ENCODE measurements around the gene AGPAT3.

The AGPAT3 gene

DNA sequence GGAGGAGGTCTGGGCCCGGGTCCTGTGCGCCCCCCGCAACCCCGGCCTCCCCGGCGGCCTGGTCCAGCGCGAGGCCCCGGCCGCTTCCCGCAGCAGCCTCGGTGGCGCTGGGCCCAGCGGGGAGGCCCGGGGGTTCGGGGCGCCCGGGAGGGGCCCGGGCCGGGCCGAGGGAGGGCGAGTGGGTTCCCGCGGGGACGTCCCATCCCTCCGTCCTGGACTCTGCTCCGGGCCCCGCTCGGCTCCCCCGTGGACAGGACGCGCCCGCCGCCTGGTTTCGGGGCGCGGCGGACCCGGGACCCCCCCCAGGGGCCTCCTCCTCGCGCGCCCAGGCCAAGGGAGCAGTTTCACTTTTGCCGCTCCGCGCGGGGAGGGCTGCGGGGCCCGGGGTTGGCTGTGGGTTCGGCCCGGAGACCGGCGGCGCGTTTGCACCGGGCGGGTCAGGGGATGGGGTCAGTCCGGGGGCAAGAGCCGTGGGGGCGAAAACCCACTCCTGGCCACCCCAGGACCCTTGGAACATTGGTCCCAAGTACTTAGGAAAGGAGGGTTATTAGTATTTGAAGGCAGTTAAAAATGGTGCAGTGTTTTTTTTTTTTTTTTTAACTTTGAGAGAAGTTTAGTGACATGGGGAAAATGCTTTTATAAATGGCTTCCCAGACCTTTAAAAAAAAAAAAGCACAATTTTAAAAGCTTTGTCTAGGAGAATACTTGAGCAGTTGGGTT lies 677 bp downstream of the AGPAT3 start:
- no peak for TF ChIP-seq ZNF274 (IDR thresholded peaks at IDR 0.05; ENCODE audit: low read depth, low read length)
- peak overlapping the region; percentile 67 for H3K4me3 ChIP-seq (ENCODE audit: low read length)

DNA sequence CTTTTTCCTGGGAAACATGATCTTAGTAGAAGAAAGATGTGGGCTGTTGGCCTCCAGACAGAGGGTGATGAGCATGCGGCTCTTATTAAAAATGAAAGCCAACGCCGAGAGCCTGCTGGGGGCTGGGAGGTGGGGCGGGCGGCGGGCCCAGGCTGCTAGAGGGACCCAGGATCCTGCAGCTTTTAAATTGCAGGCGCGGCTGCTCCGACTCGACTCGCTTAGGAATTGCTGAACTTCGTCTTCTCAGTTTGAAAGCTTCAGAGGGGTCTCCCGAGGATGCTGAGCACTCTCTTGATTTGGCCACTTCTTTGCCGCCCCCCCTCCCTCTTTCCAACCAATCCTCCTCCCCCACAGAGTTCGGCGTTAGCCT lies 1.2 kb downstream of the AGPAT3 start:
- TF ChIP-seq ZNF274 (IDR thresholded peaks at IDR 0.05; ENCODE audit: low read depth, low read length): no peak
- peak overlapping the region; percentile 67 for H3K4me3 ChIP-seq (ENCODE audit: low read length)

DNA sequence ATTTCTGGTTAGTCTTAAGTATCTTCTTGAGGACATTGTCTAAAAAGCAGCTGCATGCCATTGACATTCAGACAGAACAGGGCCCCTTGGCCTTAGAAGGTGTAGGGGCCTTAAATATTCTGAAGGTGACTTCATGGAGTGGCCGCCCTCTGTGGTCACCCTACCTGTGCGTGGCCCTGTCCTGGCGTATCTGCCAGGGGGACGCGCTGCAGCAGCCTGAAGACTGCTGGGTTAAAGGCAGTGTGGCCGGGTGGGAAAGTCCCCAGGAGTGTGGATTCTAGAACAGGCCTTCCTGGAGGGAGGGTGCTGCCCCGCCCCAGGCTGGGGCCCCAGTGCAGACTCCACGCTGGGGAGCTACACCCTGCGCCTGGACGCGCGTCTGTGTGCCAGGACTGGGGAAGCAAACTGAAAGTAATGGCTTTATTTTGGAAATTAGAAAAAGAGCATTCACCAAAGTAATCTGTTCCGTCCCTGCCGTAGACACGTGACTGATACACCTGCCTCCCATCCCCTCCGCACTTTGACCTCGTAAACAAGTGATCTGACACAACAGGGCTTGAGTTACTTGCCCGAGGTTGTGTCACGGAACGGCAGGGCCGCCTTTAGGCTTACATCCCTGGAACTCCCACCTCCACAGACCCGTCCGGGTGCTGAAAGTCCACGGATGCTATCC lies 1.8 kb downstream of the AGPAT3 start:
- no peak for TF ChIP-seq ZNF274 (IDR thresholded peaks at IDR 0.05; ENCODE audit: low read depth, low read length)
- peak overlapping the region; percentile 67 for H3K4me3 ChIP-seq (ENCODE audit: low read length)

DNA sequence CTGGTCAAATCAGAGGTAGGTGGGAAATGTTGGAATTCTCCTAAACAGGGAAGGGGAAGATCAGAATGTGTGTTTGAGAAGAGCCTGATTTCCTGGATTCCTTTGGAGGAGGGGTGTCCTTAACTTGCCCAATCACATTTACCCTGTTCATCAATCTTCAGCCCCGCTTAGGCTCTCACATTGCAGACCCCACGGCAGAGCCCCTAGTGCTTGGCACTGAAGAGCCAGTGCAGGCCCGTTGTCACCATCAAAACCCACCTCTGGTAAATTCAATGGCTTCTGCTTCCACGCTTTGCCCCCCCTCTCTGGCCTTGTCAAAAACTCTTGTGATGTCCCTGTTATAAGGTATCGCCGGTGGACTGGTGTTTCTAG lies 2.3 kb downstream of the AGPAT3 start:
- TF ChIP-seq ZNF274 (IDR thresholded peaks at IDR 0.05; ENCODE audit: low read depth, low read length): no peak
- H3K4me3 ChIP-seq (ENCODE audit: low read length): peak overlapping the region; percentile 67; the same call in 1 of the 2 replicates

DNA sequence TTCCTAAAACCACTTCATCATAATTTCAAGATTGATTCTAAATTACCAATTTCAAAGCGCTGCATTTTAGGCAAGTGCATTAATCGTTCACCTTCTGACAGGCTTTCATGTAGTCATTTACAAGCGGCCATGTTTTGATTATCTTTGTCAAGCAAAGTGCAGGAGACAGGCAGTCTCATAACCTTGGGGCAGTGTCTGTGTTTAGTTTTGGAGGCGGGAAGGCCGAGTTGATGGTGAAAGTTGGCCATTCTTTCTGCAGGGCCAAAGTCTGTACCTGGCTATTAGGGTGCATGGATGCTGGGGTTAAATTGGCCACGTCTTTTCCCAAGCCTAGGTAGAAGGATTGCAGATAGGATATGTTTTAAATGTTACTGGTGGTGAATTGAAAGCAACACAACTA lies 2.9 kb downstream of the AGPAT3 start:
- no peak for TF ChIP-seq ZNF274 (IDR thresholded peaks at IDR 0.05; ENCODE audit: low read depth, low read length)
- H3K4me3 ChIP-seq (ENCODE audit: low read length): no peak overlapping the region

DNA sequence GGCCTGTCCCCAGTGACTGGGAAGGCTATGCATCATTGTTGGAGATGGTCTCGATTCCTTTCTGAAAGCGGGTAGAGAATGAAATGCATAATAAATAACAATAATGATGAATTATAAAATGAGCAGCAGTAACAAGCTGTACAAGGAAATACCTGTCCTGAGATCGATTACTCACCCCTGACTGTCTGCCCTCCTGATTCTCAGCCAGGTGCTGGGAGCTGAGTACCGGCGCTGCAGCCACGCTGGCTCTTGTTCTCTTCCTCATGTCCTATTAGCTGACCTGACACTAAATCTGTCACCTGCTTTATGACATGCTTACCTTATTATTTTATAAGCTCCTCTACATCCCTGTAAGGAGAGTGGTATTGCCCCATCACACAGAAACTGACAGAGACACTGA lies 3.4 kb downstream of the AGPAT3 start:
- H3K4me3 ChIP-seq (ENCODE audit: low read length): no peak overlapping the region
- no peak for TF ChIP-seq ZNF274 (IDR thresholded peaks at IDR 0.05; ENCODE audit: low read depth, low read length)

DNA sequence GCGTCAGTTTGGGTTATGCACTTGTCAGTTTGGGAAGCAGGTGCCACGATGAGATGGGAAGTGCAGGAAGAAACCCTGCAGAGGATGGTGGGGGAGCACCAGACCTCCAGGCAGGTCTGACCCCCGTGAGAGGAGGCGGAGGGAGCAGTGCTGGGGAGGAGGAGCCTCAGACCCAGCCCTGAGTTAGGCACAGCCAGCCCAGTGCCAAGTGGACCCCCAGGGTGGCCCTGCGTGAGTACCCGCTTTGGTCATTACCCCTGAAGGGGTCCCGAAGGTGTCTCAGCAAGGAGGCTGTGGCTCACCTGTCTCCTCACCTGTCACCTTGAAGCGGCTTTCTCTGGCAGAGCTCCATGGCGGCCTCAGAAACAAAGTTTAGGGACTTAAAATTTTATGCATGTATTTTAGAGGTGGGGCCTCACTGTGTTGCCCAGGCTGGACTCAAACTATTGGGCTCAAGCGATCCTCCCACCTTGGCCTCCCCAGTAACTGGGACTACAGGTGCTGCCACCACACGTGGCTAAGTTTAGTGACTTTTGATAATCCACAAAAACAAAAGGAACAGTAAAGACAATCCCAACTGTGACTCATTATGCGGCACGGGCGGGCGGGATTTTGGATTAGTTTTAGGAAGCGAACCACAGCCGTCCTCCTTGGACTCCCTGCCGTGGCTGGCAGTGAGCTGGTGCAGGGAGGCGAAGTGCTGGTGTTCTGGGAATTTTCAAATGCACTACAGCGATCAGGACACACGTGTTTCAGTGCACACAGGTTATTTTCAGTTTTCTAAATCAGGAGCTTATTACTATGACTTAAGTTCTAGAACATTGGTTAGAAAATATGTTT lies 4.7 kb downstream of the AGPAT3 start:
- no peak for TF ChIP-seq ZNF274 (IDR thresholded peaks at IDR 0.05; ENCODE audit: low read depth, low read length)
- no peak overlapping the region for H3K4me3 ChIP-seq (ENCODE audit: low read length)

DNA sequence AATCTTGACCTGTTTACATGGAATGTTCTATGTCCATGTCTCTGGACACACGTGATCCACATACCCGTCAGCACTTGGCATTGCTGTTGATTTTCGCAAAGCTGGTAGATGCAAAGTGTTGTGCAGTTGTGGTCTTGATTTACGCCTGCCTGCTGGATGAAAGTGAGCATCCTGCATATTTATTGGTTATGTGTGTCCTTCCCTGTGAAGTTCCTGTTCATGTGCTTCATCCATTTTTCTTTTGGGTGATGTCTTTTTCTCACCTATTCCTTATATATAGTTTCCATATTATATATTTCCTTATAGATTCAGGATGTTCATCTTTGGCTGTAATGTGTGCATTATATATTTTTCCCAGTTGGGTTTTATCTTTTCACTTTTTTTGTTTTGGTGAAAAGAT lies 6.5 kb downstream of the AGPAT3 start:
- no peak overlapping the region for H3K4me3 ChIP-seq (ENCODE audit: low read length)
- no peak for TF ChIP-seq ZNF274 (IDR thresholded peaks at IDR 0.05; ENCODE audit: low read depth, low read length)

DNA sequence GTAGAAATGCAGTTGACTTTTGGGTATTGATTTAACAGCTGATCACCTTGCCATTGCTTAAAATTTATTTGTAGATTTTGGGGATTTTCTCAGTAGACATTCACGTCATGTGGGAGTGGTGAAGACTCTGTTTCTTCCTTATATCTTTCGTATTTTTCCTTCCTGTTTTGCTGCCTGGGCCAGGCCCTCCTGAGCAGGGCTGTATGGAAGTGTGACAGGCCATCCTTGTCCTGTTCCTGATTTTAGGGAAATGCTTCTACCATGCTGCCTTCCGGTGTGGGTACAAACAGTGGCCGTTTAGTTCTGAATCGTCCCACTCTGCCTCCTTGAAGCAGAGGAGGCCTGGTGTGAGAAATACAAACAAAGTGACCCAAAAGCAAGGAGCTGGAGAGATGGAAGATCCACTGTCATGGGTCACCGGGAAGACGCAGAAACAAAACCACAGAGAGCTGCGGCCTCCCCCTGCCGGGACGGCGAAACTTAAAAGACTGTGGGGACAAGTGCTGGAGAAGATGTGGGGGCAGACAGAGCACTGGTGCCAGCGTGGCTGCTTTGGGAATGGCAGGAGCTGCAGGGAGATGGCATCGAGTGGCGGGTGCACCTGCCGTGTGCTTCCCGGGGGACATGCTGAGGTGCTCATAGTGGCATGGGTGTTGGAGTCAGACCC lies 7.6 kb downstream of the AGPAT3 start:
- no peak for TF ChIP-seq ZNF274 (IDR thresholded peaks at IDR 0.05; ENCODE audit: low read depth, low read length)
- H3K4me3 ChIP-seq (ENCODE audit: low read length): no peak overlapping the region

DNA sequence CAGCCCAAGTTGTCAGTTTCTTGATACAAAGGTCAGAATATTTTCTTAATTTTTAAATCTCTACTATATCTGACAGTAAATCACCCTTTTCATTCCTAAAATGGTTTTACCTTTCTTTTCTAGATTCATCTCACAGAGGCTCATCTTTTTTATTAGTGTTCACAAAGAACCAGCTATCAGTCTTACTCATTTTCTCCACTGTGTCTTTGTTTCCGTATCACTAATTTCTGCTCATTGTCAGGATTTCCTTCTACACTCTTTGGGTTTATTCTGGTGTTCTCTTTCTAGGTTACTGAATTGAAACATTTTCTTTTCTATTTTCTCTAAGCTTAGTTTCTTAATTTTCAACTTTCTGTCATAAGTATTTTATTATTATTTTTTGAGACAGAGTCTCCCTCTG lies 8.7 kb downstream of the AGPAT3 start:
- no peak overlapping the region for H3K4me3 ChIP-seq (ENCODE audit: low read length)
- TF ChIP-seq ZNF274 (IDR thresholded peaks at IDR 0.05; ENCODE audit: low read depth, low read length): no peak

DNA sequence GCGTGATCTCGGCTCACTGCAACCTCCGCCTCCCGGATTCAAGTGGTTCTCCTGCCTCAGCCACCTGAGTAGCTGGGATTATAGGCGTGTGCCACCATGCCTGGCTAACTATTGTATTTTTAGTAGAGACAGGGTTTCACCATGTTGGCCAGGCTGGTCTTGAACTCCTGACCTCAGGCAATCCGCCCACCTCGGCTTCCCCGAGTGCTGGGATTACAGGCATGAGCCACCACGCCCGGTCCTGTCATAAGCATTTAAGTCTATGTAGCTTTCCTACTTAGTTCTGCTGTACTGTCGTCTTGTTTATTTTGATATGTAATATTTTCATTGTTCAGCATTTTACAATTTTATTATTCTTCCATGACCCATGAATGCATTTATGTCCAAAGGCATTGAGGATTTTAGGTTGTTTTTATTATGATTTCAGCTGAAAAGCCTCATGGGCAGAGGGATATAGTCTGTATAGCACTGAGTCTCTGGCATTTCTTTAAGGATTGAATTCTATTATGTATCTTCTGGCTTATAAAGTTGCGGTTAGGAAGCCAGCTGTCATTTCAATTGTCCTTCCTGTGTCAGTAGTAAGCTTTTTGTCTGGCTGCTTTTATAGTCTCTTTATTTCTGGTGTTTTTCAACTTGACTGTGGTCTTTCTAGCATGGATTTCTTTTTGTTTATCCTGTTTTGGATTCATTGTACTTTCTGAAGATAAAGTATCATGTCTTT lies 9.2 kb downstream of the AGPAT3 start:
- no peak for TF ChIP-seq ZNF274 (IDR thresholded peaks at IDR 0.05; ENCODE audit: low read depth, low read length)
- no peak overlapping the region for H3K4me3 ChIP-seq (ENCODE audit: low read length)

DNA sequence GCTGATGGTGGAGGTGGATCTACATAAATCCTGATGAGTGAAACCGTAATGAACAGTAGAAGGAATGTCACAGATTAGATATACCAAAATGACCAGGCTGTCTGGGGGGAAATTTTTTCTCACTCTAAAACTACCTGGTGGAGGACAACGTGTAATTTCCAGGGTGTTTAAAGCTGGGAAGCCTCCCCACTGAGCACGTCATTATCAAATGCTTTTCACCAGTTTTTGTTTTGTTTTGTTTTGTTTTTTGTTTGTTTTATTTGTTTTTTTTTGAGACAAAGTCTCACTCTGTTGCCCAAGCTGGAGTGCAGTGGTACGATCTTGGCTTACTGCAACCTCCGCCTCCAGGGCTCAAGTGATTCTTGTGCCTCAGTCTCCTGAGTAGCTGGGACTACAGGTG lies 11.6 kb downstream of the AGPAT3 start:
- TF ChIP-seq ZNF274 (IDR thresholded peaks at IDR 0.05; ENCODE audit: low read depth, low read length): no peak
- no peak overlapping the region for H3K4me3 ChIP-seq (ENCODE audit: low read length)

DNA sequence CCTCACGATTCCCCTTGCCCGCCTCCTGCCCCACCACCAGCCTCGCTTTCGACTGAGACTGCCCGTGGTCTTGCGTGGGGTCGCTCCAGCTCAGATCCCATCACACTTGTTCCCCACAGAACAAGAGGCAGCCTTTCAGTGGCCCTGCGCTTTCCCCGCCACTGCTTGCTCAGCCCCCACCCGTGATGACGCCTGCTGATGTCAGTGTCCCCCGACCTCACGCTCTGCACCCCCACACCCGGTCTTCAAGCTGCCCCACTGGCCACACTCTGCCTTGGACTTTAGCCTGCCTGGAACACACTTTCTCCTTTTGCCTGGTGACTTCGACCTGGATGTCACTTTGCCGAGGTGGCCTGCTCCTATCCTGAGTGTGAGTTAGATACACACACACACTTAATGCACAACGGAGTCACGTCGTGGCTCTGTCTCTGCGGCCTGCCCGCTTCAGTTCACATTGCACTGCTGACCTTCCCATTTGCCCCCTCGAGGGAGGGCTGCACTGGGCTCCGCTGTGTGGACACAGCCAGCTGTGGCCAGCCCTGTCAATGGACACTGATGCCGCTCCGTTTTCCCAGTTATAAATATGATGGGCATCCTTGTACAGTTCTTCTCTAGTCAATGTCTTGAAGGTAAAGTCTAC lies 13.0 kb downstream of the AGPAT3 start:
- no peak overlapping the region for H3K4me3 ChIP-seq (ENCODE audit: low read length)
- TF ChIP-seq ZNF274 (IDR thresholded peaks at IDR 0.05; ENCODE audit: low read depth, low read length): no peak
